ENCODE data around the gene NUBP1.
"Not testable (repeated sequence)": the region's sequence is repeated elsewhere in the genome, so short reads cannot be mapped to it uniquely, and the experiment has no call there.

Gene NUBP1

GRCh38 chr16:10752843-10753523 lies 9.3 kb downstream of the NUBP1 start:
- no peak for DNase-seq

- DNase-seq: no peak
Observed at GRCh38 chr16:10753670-10754069, 10.0 kb downstream of the NUBP1 start.

- DNase-seq: no peak
Observed at GRCh38 chr16:10754941-10755340, 11.3 kb downstream of the NUBP1 start.

GRCh38 chr16:10756574-10756973 lies 12.9 kb downstream of the NUBP1 start:
- no peak for DNase-seq

- DNase-seq: no peak
Observed at GRCh38 chr16:10760858-10761257, 17.2 kb downstream of the NUBP1 start.

GRCh38 chr16:10761373-10761772 lies 17.7 kb downstream of the NUBP1 start:
- no peak for DNase-seq

GRCh38 chr16:10762336-10763016 lies 18.8 kb downstream of the NUBP1 start:
- DNase-seq: no peak

- no peak for DNase-seq
Observed at GRCh38 chr16:10763456-10763855, 19.8 kb downstream of the NUBP1 start.

- DNase-seq: no peak
Observed at GRCh38 chr16:10765772-10766171, 22.1 kb downstream of the NUBP1 start.

GRCh38 chr16:10767127-10767526 lies 23.5 kb downstream of the NUBP1 start:
- DNase-seq: no peak

GRCh38 chr16:10769381-10769780 lies 25.7 kb downstream of the NUBP1 start:
- DNase-seq: no peak

GRCh38 chr16:10770907-10771306 lies 27.3 kb downstream of the NUBP1 start:
- DNase-seq: no peak

GRCh38 chr16:10776280-10776679 lies 32.6 kb downstream of the NUBP1 start:
- no peak for DNase-seq

GRCh38 chr16:10776923-10777322 lies 33.3 kb downstream of the NUBP1 start:
- not testable (repeated sequence) for DNase-seq

GRCh38 chr16:10777356-10777755 lies 33.7 kb downstream of the NUBP1 start:
- DNase-seq: no peak

- DNase-seq: not testable (repeated sequence)
Observed at GRCh38 chr16:10779908-10780307, 36.3 kb downstream of the NUBP1 start.

GRCh38 chr16:10780628-10781027 lies 37.0 kb downstream of the NUBP1 start:
- DNase-seq: no peak

GRCh38 chr16:10782628-10783027 lies 39.0 kb downstream of the NUBP1 start:
- DNase-seq: no peak

- no peak for DNase-seq
Observed at GRCh38 chr16:10787304-10787703, 43.7 kb downstream of the NUBP1 start.

GRCh38 chr16:10788630-10789029 lies 45.0 kb downstream of the NUBP1 start:
- not testable (repeated sequence) for DNase-seq

GRCh38 chr16:10791048-10791447 lies 47.4 kb downstream of the NUBP1 start:
- no peak for DNase-seq

GRCh38 chr16:10799736-10800135 lies 56.1 kb downstream of the NUBP1 start:
- no peak for DNase-seq

GRCh38 chr16:10805334-10805733 lies 61.7 kb downstream of the NUBP1 start:
- no peak for DNase-seq

- DNase-seq: no peak
Observed at GRCh38 chr16:10806698-10807097, 63.1 kb downstream of the NUBP1 start.

- no peak for DNase-seq
Observed at GRCh38 chr16:10808218-10808617, 64.6 kb downstream of the NUBP1 start.
